DMS79 (cell line): ENCODE results near the gene CAP2.

Source experiments
- DNase-seq: peaks from one replicate; lab custom pipeline; 2025; lab: John Stamatoyannopoulos, UW

CAP2 gene

GRCh38 chr6:17392978-17393891, at the start of gene CAP2:
TSS of gene CAP2 (plus strand) at chr6:17393595. CDS start at chr6:17421556, 27,961 bp downstream.
- no peak for DNase-seq

- DNase-seq: no peak
Observed at GRCh38 chr6:17347012-17347411, 46.4 kb upstream of the CAP2 start.

GRCh38 chr6:17349427-17349826, 44.0 kb upstream of the CAP2 start:
- no peak for DNase-seq

- no peak for DNase-seq
Observed at GRCh38 chr6:17352302-17352701, 41.1 kb upstream of the CAP2 start.

GRCh38 chr6:17353440-17354175, 39.8 kb upstream of the CAP2 start:
- DNase-seq: no peak

- DNase-seq: no peak
Observed at GRCh38 chr6:17354700-17355403, 38.5 kb upstream of the CAP2 start.

GRCh38 chr6:17355404-17355774, 38.0 kb upstream of the CAP2 start:
- no peak for DNase-seq

GRCh38 chr6:17358515-17358914, 34.9 kb upstream of the CAP2 start:
- no peak for DNase-seq

GRCh38 chr6:17360564-17360963, 32.8 kb upstream of the CAP2 start:
- DNase-seq: no peak

- no peak for DNase-seq
Observed at GRCh38 chr6:17361013-17361412, 32.4 kb upstream of the CAP2 start.

- no peak for DNase-seq
Observed at GRCh38 chr6:17365961-17366360, 27.4 kb upstream of the CAP2 start.

GRCh38 chr6:17367868-17368267, 25.5 kb upstream of the CAP2 start:
- no peak for DNase-seq

GRCh38 chr6:17381424-17382147, 11.8 kb upstream of the CAP2 start:
- DNase-seq: no peak

GRCh38 chr6:17385660-17386059, 7.7 kb upstream of the CAP2 start:
- DNase-seq: no peak

- DNase-seq: no peak
Observed at GRCh38 chr6:17388365-17388764, 5.0 kb upstream of the CAP2 start.

- no peak for DNase-seq
Observed at GRCh38 chr6:17389274-17389847, 4.0 kb upstream of the CAP2 start.

- DNase-seq: no peak
Observed at GRCh38 chr6:17390276-17390675, 3.1 kb upstream of the CAP2 start.

GRCh38 chr6:17391976-17392375, 1.4 kb upstream of the CAP2 start:
- no peak for DNase-seq

GRCh38 chr6:17393892-17394631, 667 bp downstream of the CAP2 start:
- DNase-seq: no peak

GRCh38 chr6:17395112-17395511, 1.7 kb downstream of the CAP2 start:
- DNase-seq: no peak

GRCh38 chr6:17396256-17396655, 2.9 kb downstream of the CAP2 start:
- DNase-seq: no peak
